ENCODE measurements around the gene ATRX.
"Not testable (repeated sequence)": the region's sequence is repeated elsewhere in the genome, so short reads cannot be mapped to it uniquely, and the experiment has no call there.

The ATRX gene

DNA sequence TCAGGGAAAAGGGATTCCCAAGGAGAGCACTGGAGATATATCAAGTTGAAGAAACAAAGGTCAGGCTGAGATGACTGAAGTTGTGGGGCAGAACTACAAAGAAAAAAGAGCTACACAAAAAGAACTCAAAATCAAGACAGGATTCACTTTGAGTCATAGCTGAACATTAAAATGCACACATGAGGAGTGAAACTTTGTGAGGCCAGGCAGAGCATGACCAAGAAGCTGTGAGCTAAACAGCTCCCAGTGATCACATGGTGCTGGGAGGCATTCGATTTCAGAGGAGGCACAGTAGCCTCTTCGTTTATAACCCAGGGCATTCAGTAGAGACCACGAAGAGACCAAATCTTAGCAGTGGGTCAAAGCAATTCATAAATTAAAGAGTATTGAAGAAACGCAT is 145.3 kb downstream of the ATRX start:
- TF ChIP-seq, protein P1, sequence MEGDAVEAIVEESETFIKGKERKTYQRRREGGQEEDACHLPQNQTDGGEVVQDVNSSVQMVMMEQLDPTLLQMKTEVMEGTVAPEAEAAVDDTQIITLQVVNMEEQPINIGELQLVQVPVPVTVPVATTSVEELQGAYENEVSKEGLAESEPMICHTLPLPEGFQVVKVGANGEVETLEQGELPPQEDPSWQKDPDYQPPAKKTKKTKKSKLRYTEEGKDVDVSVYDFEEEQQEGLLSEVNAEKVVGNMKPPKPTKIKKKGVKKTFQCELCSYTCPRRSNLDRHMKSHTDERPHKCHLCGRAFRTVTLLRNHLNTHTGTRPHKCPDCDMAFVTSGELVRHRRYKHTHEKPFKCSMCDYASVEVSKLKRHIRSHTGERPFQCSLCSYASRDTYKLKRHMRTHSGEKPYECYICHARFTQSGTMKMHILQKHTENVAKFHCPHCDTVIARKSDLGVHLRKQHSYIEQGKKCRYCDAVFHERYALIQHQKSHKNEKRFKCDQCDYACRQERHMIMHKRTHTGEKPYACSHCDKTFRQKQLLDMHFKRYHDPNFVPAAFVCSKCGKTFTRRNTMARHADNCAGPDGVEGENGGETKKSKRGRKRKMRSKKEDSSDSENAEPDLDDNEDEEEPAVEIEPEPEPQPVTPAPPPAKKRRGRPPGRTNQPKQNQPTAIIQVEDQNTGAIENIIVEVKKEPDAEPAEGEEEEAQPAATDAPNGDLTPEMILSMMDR (IDR thresholded peaks at IDR 0.05; ENCODE audit: low read length, missing control alignments) = no peak
- no peak for DNase-seq (ENCODE audit: low read depth)
- no peak overlapping the region for H3K4me3 ChIP-seq (replicated peaks; ENCODE audit: low read depth, low read length)

DNA sequence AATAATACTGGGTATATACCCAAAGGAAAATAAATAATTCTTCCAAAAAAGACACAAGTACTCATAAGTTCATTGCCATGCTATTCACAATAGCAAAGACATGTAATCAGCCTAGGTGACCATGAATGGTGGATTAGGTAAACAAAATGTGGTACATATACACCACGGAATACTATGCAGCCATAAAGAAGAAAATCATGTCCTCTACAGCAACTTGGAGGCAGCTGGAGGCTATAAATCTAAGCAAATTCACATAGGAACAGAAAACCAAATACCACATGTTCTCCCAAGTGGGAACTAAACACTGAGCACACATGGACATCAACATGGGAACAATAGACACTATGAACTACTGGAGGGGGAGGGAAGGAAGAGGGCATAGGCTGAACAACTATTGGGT is 146.2 kb downstream of the ATRX start:
- no peak overlapping the region for H3K4me3 ChIP-seq (replicated peaks; ENCODE audit: low read depth, low read length)
- TF ChIP-seq, protein P1 (IDR thresholded peaks at IDR 0.05; ENCODE audit: low read length, missing control alignments) = no peak
- no peak for DNase-seq (ENCODE audit: low read depth)

DNA sequence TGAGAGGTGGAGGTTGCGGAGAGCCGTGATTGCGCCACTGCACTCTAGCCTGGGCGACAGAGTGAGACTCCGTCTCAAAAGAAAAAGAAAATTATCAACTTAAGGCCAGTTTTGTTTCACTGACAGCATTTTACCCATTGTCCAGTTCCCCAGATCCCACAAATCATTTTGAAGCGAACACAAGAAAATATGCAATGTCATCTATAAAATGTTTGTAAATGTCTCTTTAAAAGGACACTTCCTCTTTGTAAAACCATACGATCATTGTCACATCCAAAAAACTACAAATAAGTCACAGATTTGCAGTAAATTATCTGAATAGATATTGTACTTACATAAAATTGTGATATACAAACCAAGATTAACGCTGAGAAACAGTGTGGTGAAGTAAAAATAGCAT is 147.6 kb downstream of the ATRX start:
- TF ChIP-seq, protein P1 (IDR thresholded peaks at IDR 0.05; ENCODE audit: low read length, missing control alignments) = no peak
- no peak overlapping the region for H3K4me3 ChIP-seq (replicated peaks; ENCODE audit: low read depth, low read length)
- DNase-seq (ENCODE audit: low read depth) = no peak

DNA sequence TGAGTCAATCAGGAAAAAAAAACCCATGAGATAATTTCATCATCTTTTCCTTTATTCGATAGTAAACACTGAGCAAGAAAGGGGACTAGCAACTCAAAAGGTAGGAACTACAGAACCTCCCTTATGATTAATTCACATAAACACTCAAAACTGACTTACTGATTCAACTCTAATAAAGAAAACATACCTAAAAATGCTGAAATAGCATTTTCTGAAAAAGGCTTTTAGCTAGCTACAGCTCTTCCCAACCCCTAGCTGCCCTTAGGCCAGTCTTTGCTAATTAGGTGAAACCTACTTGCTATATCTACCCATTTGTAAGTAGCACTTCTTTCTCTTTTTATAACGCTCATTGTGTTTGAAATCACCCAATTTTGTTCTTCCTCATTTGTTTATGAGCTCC is 150.6 kb downstream of the ATRX start:
- TF ChIP-seq, protein P1 (IDR thresholded peaks at IDR 0.05; ENCODE audit: low read length, missing control alignments) = no peak
- no peak for DNase-seq (ENCODE audit: low read depth)
- no peak overlapping the region for H3K4me3 ChIP-seq (replicated peaks; ENCODE audit: low read depth, low read length)

DNA sequence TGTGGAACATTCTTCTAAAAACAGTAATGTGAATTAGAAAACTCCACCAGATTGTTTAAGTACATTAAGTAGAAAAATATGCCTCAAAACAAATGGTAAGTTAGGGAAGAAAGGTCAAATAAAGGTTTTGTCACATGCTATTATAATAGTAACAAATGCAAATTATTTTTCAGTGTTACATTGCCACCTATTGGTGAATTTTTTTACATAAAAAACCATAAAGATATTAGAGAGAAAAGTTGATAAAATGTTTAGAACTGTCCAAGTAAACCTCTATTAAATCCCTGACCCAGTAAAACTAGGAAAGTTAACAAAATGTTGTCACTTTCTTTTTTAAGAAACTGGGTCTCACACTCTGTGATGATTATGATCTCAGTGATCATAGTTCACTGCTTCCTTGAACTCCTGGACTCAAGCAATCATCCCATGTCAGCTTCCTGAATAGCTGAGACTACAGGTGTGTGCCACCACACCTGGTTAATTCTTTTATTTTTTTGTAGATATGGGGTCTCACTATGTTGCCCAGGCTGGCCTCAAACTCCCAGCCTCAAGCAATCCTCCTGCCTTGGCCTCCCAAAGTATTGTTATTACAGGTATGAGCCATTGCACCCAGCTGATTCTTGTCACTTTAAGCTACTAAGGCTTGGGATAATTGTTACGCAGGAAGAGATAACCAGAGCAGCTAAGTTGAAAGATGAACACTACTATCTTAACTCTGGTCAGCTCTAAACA is 157.6 kb downstream of the ATRX start:
- H3K4me3 ChIP-seq (replicated peaks; ENCODE audit: low read depth, low read length) = no peak overlapping the region
- TF ChIP-seq, protein P1 (IDR thresholded peaks at IDR 0.05; ENCODE audit: low read length, missing control alignments) = no peak
- no peak for DNase-seq (ENCODE audit: low read depth)

DNA sequence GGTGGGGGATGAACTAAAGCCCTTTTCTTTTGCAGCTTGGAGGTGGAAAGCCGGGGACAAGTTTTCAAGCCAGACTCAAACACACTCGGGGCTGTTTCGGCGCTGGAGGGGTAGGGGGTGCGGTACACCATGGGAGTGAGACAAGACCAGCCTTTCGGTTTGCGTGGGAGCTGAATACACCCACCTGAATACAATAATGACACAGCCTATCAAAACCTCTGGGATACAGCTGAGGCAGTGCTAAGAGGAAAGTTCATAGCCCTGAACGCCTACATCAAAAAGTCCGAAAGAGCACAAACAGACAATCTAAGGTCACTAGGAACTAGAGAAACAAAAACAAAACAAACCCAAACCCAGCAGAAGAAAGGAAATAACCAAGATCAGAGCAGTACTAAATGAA is 163.3 kb downstream of the ATRX start:
- H3K4me3 ChIP-seq (replicated peaks; ENCODE audit: low read depth, low read length) = no peak overlapping the region
- TF ChIP-seq, protein P1 (IDR thresholded peaks at IDR 0.05; ENCODE audit: low read length, missing control alignments) = no peak
- no peak for DNase-seq (ENCODE audit: low read depth)

DNA sequence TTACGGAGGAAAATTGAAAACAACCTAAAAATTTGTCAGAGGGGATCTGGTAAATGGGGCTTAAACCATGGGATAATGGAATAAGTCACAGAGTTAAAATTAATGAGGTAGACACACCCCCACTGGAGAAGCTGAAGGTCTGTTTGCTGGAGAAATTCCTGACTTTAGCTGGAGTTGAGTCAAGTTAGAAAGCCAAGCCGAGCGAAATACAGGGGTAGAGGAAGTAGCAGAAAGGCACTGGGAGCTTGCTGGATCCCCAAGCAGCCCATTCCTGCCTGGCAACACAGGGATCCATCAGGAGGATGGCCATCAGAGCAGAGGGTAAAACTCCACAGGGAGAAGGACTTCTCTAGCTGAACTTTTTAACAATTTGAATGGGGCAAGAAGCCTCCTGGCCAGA is 163.8 kb downstream of the ATRX start:
- H3K4me3 ChIP-seq (replicated peaks; ENCODE audit: low read depth, low read length) = no peak overlapping the region
- TF ChIP-seq, protein P1 (IDR thresholded peaks at IDR 0.05; ENCODE audit: low read length, missing control alignments) = no peak
- no peak for DNase-seq (ENCODE audit: low read depth)

DNA sequence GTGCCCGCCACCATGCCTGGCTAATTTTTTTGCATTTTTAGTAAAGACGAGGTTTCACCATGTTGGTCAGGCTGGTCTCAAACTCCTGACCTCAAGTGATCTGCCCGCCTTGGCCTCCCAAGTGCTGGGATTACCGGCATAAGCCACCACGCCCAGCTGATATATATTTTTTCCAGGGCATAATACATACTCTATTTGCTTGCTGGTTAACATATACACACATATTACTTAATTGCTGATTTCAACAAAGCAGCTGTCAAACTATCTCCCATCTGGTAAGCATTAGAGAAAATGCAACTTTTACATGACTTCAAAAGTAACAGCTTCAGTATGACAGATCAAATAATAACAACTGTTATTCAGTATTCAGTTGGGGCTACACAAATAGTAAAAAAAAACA is 164.6 kb downstream of the ATRX start:
- H3K4me3 ChIP-seq (replicated peaks; ENCODE audit: low read depth, low read length); DNase-seq (ENCODE audit: low read depth): not testable (repeated sequence)
